ENCODE data around the gene ZNF157.
A peak's percentile ranks its signal among the peaks of the same experiment; 100 is the strongest.
"Not testable (repeated sequence)": the region's sequence is repeated elsewhere in the genome, so short reads cannot be mapped to it uniquely, and the experiment has no call there.

Gene ZNF157

DNA sequence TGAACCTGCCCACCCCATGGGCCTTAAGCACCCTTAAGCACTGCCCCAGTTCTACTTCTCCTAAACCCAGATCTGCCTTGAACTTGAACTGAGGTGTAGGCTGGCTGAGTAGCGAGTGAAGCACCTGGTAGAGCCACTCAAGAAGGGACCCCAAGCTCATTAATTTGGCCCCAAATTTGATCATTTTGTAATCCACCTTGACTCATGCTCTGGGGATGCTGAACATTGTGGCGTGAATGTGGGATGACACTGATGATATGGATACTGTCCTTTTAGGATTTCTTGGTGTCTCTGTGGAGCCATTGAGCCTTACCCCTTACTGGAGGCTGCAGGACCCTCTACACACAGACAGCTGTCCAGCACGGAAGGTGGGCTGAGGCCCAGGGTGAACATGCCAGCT, at the start of gene ZNF157:
Gene ZNF157 (plus strand): TSS at position 301 of the 400 bp plus-strand sequence. CDS start 91 bp downstream, at position 392.
- no peak for DNase-seq

DNA sequence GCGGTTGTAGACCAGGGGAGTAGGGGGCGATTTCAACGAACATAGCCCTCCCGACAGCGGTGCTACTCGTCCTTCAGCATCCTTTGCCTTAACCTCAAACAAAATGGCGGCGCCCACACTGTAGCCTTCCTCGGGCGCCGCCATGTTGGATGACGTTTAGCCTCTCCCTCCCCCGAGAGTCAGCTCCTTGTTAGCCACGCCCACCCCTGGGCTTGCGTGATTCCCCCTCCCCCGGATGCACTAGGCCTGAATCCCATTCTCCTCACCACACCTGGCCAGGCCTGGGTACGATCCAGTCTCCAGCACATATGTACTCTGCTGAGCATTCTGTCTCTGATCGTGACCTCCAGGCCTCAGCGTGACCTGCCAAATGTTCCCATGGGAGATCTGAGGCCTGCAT, 49.0 kb upstream of the ZNF157 start:
- no peak for DNase-seq

DNA sequence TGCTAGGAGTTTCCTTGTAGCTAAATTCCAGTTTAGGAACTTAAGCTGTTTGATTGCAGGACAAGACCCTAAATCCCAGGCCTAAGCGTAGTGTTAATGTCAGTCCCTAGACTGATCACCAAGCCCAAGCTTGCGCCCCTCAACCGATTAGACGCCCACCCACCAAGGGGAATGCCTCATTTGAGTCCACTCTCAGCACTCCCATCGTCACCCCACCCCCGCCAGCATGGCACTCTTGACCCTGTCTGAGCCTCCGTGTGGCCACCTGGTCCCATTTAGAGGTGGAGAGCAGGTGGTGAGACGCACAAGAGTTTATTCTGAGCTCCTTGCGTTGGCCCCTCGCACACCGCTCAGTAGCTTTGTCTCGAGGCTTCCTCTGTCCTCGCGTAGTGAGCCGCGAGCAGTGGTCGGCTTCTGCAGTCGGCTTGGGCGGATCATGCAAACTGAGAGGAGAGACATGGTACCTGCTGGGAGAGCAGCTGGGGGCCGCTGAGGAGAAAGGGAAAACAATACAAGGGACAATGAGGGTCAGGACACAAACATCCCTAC, 48.5 kb upstream of the ZNF157 start:
- DNase-seq = no peak

DNA sequence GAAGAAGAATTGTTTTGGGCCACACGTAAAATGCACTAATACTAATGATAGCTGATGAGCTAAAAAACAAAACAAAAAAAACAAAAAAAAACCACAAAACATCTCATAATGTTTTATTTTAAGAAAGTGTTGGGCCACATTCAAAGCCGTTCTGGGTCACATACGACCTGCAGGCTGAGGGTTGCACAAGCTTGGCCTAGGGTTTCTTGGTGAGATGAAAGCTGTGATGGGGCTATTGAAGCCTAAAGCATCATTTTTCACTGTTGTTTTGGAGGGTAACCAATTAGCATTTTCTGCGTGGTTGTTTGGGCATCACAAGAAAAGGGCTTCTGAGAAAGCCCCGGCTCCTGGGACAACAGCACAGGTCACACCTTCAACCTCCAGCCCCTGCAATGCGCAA, 42.5 kb upstream of the ZNF157 start:
- DNase-seq = no peak

DNA sequence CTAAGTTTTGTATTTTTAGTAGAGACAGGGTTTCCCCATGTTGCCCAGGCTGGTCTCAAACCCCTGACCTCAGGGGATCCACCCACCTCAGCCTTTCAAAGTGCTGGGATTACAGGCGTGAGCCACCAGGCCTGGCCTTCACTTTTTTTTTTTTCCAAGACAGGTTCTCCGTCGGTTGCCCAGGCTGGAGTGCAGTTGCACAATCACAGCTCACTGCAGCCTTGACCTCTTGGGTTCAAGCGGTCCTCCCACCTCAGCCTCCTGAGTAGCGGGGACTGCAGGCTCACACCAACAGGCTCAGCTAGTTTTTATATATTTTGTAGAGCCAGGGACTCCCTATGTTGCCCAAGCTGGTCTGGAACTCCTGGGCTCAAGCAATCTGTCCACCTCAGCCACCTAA, 37.6 kb upstream of the ZNF157 start:
- DNase-seq = not testable (repeated sequence)

DNA sequence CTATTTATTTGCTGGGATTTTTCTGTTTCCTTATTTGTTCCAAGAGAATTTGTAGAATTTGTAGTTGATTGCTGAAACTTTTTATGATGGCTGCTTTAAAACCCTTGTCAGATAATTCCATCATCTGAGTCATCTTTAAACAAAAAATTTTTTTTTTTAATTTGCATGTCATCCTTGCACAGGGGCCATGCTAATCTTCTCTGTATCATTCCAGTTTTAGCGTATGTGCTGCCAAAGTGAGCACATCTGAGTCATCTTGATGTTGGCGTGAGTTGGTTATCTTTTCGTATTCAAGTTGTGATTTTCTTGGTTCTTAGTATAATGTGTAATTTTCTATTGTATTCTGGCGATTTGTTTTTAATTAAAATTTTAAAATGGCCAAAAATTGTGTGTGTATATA, 18.7 kb upstream of the ZNF157 start:
- no peak for DNase-seq

DNA sequence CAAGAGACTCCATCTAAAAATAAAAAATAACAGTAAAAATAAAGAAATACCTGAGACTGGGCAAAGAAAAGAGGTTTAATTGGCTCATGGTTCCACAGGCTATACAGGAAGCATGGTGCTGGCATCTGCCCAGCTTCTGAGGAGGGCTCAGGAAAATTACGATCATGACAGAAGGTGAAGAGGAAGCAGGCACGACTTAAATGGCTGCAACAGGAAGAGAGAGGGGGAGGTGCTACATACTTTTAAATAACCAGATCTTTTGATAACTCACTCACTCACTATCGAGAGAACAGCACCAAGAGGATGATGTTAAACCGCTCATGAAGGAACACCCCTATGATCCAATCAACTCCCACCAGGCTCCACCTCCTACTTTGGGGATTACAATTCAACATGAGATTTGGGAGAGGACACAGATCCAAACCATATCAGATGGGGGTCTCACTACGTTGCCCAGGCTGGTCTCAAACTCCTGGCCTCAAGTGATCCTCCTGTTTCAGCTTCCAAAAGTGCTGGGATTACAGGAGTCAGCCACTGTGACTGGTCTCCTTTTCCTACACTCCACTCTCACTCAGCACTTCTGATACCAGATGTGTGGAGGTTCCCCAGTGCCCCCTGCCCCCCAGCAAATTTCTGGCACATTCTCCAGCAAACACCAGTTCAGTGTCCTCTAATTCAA, 11.9 kb upstream of the ZNF157 start:
- peak; percentile 28 to 30 for DNase-seq

DNA sequence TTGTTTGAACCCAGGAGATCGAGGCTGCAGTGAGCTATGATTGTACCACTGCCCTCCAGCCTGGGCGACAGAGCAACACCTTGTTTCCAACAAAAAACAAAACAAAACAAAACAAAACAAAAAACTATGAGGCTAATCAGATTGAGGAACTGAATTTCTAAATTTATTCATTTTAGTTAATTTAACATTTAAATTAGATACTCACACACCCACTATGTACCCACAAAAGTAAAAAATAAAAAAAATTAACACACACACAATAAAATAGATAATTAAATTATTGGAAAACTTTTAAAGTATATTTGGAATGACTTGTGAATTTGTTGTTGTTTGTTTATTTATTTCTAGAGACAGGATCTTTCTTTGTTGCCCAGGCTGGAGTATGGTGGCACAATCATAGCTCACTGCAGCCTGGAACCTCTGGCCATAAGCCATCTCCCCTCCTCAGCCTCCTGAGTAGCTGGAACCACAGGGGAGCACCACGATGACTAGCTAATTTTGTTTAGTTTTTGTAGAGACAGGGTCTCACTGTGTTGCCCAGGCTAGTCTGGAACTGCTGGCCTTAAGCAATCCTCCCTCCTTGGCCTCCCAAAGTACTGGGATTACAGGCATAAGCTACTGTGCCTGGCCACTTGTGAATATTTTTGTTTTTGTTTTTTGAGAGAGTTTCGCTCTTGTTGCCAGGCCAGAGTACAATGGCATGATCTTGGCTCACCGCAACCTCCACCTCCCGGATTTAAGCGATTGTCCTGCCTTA, 9.8 kb upstream of the ZNF157 start:
- DNase-seq = no peak

DNA sequence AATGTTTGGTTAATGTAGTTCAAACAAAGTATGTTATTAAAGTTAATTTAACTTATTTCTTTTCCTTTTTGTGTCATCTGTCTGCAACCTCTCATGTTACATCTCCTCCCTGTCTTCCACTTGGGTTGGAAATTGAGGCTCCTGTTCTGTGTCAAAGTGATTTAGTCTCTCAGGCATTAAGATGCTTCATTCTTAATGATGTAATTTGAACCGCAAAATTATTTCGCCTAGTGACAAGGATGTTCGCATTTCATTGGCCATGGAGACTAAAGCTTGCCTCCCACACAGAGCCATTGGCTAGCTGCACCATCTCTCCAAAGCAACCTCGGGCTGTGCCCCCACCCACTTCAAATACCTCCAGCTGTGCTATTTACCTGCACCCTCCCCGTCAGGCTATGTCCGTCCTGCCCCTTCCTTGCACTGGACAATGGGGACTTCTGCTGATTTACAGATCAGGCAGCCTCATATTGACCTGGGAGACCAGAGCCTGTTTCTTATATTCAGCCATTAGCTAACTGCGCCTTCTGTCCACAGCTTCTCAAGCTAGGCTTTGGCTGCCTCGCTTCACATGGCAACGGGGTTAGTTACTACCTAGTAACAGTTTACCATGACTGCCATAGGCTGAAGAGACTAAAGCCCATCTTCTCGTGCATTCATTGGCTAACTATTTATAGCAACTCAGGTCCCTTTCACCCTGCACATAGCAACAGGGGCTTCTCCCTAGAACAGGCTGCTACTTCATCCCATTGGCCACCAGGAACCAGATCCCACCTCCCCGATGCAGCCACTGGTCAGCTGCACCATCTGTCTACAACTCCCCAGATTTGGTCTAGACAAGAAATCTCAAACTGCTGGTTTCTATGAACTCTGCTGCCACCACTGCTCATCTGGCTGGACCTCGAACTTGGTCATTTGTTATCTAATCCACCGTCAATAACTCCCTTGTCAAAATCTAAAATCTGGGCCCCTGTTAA, 8.6 kb upstream of the ZNF157 start:
- DNase-seq = no peak

DNA sequence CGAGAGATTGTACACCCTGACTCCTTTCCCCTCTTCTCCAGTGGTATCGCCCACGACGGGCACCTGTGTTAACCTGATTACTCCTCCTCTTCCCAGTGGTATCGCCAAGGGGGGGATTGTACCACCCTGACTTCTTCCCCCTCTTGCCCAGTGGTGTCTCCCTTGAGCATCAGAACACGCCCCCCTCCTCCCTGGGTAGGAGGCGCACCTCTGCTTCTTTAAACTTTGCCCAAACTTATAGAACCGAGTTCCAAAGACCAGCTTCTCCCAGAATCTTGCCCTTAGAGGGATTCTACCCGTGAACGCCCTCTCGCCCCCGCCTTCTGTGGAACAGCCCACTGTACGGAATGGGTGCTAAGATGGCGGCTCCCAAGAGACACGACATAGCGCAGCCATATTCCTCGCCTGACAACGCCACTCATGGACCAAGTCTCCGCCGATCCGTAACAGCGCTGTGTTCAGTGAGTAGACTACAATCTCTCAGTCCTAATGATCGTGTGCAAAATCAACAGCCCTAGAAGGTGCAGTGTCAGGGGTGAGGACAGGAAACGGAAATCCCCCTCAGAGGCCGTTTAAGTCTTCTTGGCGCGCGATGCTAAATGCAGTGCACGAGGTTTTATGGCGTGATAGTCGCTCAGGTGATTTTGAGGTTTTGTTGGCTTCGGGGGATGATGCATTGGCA, 4.2 kb upstream of the ZNF157 start:
- DNase-seq = peak; percentile 65 to 67

DNA sequence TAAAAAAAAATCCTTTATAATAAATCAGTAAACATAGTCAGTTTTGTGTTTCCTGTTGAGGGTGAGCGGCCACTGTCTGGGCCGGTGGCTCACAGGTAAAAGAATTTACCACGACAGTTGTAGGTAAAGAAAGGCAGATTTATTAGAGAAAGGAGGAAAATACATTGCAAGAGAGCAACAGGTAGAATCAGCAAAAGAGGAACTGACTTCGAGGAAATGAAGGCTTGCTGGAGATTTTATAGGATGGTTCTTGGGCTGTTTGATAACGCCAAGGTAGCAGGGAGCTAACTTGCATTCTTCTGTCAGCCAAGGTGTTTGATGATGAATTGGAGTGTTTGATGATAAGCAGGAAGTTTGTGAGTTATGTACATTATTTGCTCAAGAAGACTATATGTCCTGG, 2.8 kb downstream of the ZNF157 start:
- no peak for DNase-seq

DNA sequence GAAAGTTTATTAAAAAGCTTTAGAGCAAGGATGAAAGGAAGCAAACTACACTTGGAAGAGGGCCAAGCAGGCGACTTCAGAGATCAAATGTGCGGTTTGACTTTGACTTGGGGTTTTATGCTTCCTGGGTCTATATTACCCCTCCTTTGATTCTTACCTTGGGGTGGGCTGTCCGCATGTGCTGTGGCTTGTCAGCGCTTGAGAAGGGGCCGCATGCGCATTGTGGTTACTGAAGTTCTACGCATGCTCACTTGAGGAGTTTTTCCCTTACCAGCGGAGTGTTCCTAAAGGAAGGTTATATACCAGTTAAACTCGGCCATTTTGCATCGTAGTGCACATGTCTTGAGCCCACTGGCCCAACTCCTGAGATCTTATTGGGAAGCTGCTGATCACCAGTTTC, 9.9 kb downstream of the ZNF157 start:
- peak; percentile 51 to 62 for DNase-seq

DNA sequence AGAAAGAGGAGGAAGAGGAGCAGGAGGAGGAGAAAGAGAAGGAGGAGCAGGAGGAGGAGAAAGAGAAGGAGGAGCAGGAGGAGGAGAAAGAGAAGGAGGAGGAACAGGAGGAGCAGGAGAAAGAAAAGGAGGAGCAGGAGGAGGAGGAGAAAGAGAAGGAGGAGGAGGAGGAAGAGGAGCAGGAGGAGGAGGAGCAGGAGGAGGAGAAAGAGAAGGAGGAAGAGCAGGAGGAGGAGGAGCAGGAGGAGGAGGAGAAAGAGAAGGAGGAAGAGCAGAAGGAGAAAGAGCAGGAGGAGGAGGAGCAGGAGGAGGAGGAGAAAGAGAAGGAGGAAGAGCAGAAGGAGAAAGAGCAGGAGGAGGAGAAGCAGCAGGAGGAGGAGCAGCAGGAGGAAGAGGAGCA, 10.5 kb downstream of the ZNF157 start:
- not testable (repeated sequence) for DNase-seq

DNA sequence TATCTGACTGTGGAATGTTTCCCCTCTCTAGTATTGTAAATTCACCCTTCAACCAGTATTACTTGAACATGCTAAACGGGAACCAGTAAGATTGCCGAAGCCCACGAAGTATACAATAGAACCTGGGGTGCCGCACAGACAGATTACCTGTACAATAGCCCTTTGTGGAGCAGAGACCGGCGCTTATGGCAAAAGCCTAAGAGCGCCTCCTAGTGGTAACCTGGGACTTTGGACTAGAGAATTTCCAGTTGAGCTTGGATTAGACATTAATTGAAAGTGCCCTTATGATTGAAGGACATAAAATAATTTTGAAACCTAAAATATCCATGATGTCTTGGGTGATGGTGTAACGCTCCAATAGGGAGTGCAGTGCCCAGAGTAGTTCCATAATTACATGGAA, 14.1 kb downstream of the ZNF157 start:
- DNase-seq = peak; percentile 69 to 84

DNA sequence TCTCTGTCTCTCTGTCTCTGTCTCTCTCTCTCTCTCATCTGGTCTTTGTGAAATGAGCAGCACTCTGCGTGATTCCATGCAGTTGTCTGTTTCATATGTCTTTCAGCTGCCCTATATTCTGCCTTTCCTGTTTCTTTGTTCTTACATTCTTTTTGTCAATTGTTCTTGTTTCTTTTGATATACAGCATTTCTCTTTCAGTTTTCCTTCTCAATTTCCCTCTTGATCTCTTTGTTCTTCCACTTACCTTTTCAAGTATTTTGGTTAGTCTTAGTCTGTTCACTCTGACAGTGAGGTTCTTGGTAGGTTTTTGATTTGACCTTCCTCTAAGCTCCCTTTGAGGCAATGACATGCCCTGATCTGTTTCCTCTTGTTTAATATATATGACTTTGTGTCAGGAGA, 20.4 kb downstream of the ZNF157 start:
- no peak for DNase-seq

DNA sequence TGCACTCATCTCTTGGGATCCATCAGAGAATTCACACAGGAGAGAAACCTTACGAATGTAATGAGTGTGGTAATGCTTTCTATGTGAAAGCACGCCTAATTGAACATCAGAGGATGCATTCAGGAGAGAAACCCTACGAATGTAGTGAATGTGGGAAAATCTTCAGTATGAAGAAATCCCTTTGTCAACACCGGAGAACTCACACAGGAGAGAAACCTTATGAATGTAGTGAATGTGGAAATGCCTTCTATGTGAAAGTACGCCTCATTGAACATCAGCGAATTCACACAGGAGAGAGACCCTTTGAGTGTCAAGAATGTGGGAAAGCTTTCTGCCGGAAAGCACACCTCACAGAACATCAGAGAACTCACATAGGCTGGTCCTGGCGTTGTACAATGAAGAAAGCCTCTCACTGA, 42.8 kb downstream of the ZNF157 start:
- no peak for DNase-seq

DNA sequence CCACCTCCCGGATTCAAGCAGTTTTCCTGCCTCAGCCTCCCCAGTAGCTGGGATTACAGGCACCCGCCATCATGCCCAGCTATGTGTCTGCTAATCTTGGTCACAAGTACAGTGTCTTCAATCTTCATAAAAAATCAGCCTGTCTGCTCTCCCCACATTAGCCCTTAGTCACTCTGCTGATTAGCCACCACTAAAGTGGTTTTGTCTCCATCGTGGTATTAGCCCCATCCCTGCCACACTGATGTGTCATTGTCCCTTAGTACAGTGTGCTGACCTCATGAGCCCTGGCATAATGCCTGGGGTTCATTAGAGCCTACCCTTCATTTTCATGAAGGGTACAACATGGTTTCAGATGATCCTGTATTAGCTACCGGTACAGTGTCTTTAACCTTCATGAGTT, 49.9 kb downstream of the ZNF157 start:
- DNase-seq = no peak

DNA sequence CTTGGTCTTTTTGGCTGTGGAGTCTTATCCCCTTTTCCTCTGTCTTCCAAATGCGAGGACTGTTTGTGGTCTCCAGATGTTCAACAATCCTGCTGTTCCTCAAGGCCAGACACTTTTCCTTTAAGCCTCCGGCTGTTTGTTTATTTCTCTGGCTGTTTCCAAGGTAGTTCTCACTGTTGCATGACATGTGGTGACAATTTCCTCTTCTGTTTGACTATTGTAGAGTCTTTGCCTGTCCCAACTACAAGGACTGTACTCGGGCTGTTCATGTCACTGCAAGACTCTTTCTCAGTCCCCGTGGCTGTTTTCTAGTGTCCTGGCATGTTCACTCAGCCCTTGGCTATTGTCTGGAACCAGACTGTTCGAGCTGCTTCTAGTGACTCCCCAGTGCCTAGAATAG, 50.6 kb downstream of the ZNF157 start:
- DNase-seq = no peak

DNA sequence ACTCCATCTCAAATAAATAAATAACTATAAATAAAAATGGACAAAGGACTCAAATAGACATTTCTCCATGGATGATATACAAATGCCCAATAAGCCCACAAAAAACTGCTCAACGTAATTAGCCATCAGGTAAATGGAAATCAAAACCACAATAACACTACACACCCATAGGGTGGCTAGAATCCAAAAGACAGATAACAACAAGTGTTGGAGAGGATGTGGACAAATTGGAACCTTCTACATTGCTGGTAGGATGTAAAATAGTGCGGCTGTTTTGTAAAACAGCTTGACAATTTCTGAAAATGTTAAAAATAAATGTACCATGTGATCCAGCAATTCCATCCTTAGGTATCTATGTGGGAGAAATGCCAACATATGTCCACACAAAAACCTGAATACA, 52.1 kb downstream of the ZNF157 start:
- DNase-seq = no peak

DNA sequence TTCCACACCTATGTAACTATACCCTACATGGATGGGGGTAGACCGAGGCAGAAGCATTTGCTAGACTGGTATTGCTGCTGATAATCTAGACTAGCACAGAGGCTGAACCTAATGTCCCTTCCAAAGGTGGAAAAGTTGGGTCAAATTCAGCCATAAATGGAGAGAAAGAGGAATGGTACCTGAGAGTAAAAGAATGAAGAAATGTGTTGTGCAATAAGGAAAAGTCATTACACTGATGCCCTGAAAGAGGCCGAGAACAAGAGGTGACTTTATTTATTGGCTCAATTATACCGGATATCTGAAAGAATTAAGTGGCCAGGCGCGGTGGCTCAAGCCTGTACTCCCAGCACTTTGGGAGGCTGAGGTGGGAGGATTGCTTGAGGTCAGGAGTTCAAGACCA, 60.5 kb downstream of the ZNF157 start:
- no peak for DNase-seq

DNA sequence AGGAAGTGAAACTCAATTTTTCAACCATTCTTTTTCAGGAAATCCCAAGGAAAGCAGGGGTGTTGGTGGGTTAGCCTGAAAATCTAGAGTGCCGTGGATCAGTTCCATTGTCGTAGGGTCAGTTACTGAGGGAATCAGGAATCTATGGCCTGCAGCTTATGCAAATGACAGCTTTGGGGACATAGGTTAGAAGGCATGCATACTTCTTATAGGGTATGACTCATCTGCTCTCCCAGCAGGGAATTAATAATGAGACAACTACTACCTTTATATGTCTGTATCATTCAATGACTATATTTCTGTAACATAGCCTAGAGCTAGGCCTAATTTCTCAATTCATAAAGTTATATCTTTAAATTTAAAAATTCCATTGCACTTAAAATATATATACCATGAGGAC, 76.1 kb downstream of the ZNF157 start:
- DNase-seq = no peak

DNA sequence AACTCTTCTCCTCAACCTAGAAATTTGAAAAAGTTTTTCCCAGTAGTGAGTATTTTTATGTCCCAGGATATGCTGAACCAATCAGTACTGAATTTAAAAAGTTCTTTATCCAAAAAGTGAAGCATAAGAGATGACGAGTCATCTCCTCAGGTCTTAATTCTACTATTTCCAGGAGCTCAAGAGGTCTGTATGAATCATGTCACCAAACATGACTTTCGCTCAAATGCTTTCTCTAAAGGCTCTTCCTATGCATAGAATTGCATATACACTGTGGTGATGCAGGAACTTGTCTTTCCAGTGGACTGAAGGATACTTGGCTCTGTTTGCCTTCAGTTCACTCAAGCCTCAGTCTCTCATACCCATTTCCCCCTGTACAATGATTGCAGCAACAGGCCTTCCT, 76.6 kb downstream of the ZNF157 start:
- no peak for DNase-seq

DNA sequence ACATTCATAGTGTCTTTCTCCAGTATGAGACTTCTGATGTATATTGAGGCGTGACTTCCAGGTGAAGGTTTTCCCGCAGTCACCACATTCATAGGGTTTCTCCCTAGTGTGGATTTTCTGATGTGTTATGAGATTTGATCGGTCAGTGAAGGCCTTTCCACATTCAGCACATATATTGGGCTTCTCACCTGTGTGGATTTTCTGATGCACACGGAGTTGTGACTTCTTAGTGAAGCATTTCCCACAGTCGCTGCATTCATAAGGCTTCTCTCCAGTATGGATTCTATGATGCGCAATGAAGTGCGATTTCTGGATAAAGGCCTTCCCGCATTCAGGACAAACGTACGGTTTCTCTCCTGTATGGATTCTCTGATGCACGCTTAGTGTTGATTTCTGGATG, 77.2 kb downstream of the ZNF157 start:
- no peak for DNase-seq
